CD4-positive, alpha-beta T cell treated with Interleukin-1 beta for 1 hour (primary cell): ENCODE measurements around the gene MALSU1.
"Not testable (repeated sequence)": the region's sequence is repeated elsewhere in the genome, so short reads cannot be mapped to it uniquely, and the experiment has no call there.

Experiments
- DNase-seq, 2 donors: peaks; one replicate each; pipeline ENCODE4 v3.0.0-alpha.2; 2020 to 2022

MALSU1 gene

GRCh38 chr7:23287612-23288011 is 11.5 kb upstream of the MALSU1 start:
- DNase-seq: no peak

GRCh38 chr7:23290993-23291392 is 8.1 kb upstream of the MALSU1 start:
- no peak for DNase-seq

GRCh38 chr7:23291957-23292560 is 7.1 kb upstream of the MALSU1 start:
- no peak for DNase-seq

- no peak for DNase-seq
These were observed 6.5 kb upstream of the MALSU1 start for GRCh38 chr7:23292623-23293022.

- no peak for DNase-seq
These were observed 5.6 kb upstream of the MALSU1 start for GRCh38 chr7:23293500-23294073.

- DNase-seq: no peak
These were observed 4.4 kb upstream of the MALSU1 start for GRCh38 chr7:23294549-23295400.

- no peak for DNase-seq
These were observed 3.8 kb upstream of the MALSU1 start for GRCh38 chr7:23295401-23295697.

- DNase-seq: no peak
These were observed 828 bp upstream of the MALSU1 start for GRCh38 chr7:23298141-23298881.

GRCh38 chr7:23299770-23300300 is 696 bp downstream of the MALSU1 start:
- DNase-seq: no peak

- no peak for DNase-seq
These were observed 7.9 kb downstream of the MALSU1 start for GRCh38 chr7:23306936-23307521.

- no peak for DNase-seq
These were observed 9.6 kb downstream of the MALSU1 start for GRCh38 chr7:23308754-23309153.

- DNase-seq: not testable (repeated sequence)
These were observed 13.0 kb downstream of the MALSU1 start for GRCh38 chr7:23312141-23312540.

GRCh38 chr7:23315366-23315765 is 16.2 kb downstream of the MALSU1 start:
- DNase-seq: no peak

- no peak for DNase-seq
These were observed 32.0 kb downstream of the MALSU1 start for GRCh38 chr7:23331132-23331531.

GRCh38 chr7:23332193-23332592 is 33.1 kb downstream of the MALSU1 start:
- DNase-seq: no peak

GRCh38 chr7:23332910-23333612 is 33.9 kb downstream of the MALSU1 start:
- DNase-seq: no peak

- no peak for DNase-seq
These were observed 34.6 kb downstream of the MALSU1 start for GRCh38 chr7:23333671-23334246.

- no peak for DNase-seq
These were observed 35.4 kb downstream of the MALSU1 start for GRCh38 chr7:23334482-23335056.

GRCh38 chr7:23335136-23335535 is 36.0 kb downstream of the MALSU1 start:
- no peak for DNase-seq

- no peak for DNase-seq
These were observed 36.5 kb downstream of the MALSU1 start for GRCh38 chr7:23335621-23336020.

- no peak for DNase-seq
These were observed 36.9 kb downstream of the MALSU1 start for GRCh38 chr7:23336086-23336485.
